IPS-NIHi11 (cell line): ENCODE data around the gene PRSS36.
A peak's percentile ranks its signal among the peaks of the same experiment; 100 is the strongest.
"Not testable (repeated sequence)": the region's sequence is repeated elsewhere in the genome, so short reads cannot be mapped to it uniquely, and the experiment has no call there.

Experiments
- DNase-seq: peaks from one replicate; pipeline ENCODE4 v3.0.0; 2012; ENCODE audit warnings: mixed read lengths, low spot score

PRSS36 gene

GRCh38 chr16:31120129-31120528 is 29.7 kb downstream of the PRSS36 start:
- DNase-seq = no peak

- DNase-seq = no peak
Measured at GRCh38 chr16:31118223-31119155, 31.4 kb downstream of the PRSS36 start.

GRCh38 chr16:31117384-31118222 is 32.3 kb downstream of the PRSS36 start, which contains the start of gene KAT8:
Gene KAT8, plus strand, starts transcription at chr16:31117664. Its CDS starts 18 bp downstream, at chr16:31117682.
- peak; percentile 98 for DNase-seq

GRCh38 chr16:31114468-31114867 is 35.4 kb downstream of the PRSS36 start:
- no peak for DNase-seq

GRCh38 chr16:31113121-31114120 is 36.4 kb downstream of the PRSS36 start:
- no peak for DNase-seq

GRCh38 chr16:31112711-31113110 is 37.2 kb downstream of the PRSS36 start:
- DNase-seq = no peak

GRCh38 chr16:31111881-31112466 is 37.9 kb downstream of the PRSS36 start:
- no peak for DNase-seq

GRCh38 chr16:31110106-31111034 is 39.5 kb downstream of the PRSS36 start:
- DNase-seq = no peak

- no peak for DNase-seq
Measured at GRCh38 chr16:31109622-31110021, 40.2 kb downstream of the PRSS36 start.

- no peak for DNase-seq
Measured at GRCh38 chr16:31108794-31109558, 40.9 kb downstream of the PRSS36 start.

- peak; percentile 92 for DNase-seq
Measured at GRCh38 chr16:31108035-31108793, 41.7 kb downstream of the PRSS36 start, which contains the start of gene BCKDK. Gene BCKDK, plus strand, starts transcription at chr16:31108386. Its CDS starts 838 bp downstream, at chr16:31109224.

GRCh38 chr16:31107465-31107867 is 42.4 kb downstream of the PRSS36 start:
- DNase-seq = no peak

GRCh38 chr16:31106509-31107464 is 43.1 kb downstream of the PRSS36 start:
- DNase-seq = no peak

GRCh38 chr16:31105677-31106213 is 44.1 kb downstream of the PRSS36 start:
- peak; percentile 91 for DNase-seq

GRCh38 chr16:31100876-31101641 is 48.8 kb downstream of the PRSS36 start:
- not testable (repeated sequence) for DNase-seq
